ENCODE data around the gene DPYSL3.

Gene DPYSL3

GRCh38 chr5:147403651-147404640, 105.9 kb downstream of the DPYSL3 start:
- Histone ChIP-seq H3K27me3 (ENCODE audit: insufficient read depth, low read length, poor library complexity) (no peaks in the 10 kb centered on the region), H4K8ac (ENCODE audit: low read depth, low read length) (no peak overlapping the region), H3K9ac (ENCODE audit: low read length) (no peak overlapping the region), H3K79me1 (ENCODE audit: low read length) (no peaks in the 10 kb centered on the region), H3K4me2 (ENCODE audit: low read length) (no peak overlapping the region), H2BK5ac (ENCODE audit: low read length) (no peak overlapping the region), H2AK5ac (ENCODE audit: low read length) (no peak overlapping the region), H3K18ac (ENCODE audit: low read length) (no peak overlapping the region), H3K4me3 (ENCODE audit: low read length) (no peak overlapping the region), H2BK120ac (ENCODE audit: low read depth, low read length) (no peak overlapping the region), H2BK15ac (replicated peaks; ENCODE audit: low read depth) (no peak overlapping the region), H3K36me3 (ENCODE audit: control insufficient read depth, insufficient read depth, low read length) (no peaks in the 10 kb centered on the region), H3K56ac (ENCODE audit: low read length) (no peak overlapping the region), H3K27ac (ENCODE audit: low read depth, low read length) (no peak overlapping the region), H3K79me2 (ENCODE audit: control insufficient read depth, insufficient read depth, low read length) (no peaks in the 10 kb centered on the region), H3K4me1 (ENCODE audit: control insufficient read depth, low read depth, low read length) (peaks cover 6% of the 10 kb centered on the region), H4K5ac (ENCODE audit: low read length) (no peak overlapping the region), H3K4ac (ENCODE audit: low read depth, low read length) (no peak overlapping the region), H3K23ac (ENCODE audit: low read length) (no peak overlapping the region)
- no peak for DNase-seq
- no CpG with 5 or more reads among the region's 15 CpGs for WGBS (ENCODE audit: extremely low coverage, insufficient coverage, low lambda C conversion rate)

DNA sequence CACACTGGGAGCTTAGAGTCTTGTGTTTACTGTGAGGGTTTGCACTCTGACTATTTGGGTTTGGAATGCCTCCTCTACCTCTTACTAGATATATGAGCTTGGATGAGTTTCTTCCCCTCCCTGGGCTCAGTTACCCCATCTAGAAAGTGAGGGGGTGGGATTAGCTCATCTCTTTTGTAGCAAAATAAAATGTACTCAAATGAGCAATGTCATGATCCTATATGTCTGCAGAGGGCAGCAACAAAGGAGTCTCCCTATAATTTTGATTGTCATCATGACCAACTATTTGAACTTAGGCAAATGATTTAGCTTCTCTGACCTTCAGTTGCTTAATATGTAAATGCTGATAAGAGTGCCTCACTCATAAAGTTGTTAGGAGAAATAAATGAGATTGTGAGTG, 109.0 kb downstream of the DPYSL3 start:
- no peak for DNase-seq
- Histone ChIP-seq H3K4me3 (ENCODE audit: low read length) (no peak overlapping the region), H2BK5ac (ENCODE audit: low read length) (no peak overlapping the region), H3K4ac (ENCODE audit: low read depth, low read length) (no peak overlapping the region), H3K36me3 (ENCODE audit: control insufficient read depth, insufficient read depth, low read length) (peaks cover 7% of the 10 kb centered on the region), H3K79me1 (ENCODE audit: low read length) (no peaks in the 10 kb centered on the region), H3K18ac (ENCODE audit: low read length) (no peak overlapping the region), H3K4me1 (ENCODE audit: control insufficient read depth, low read depth, low read length) (no peaks in the 10 kb centered on the region), H4K5ac (ENCODE audit: low read length) (no peak overlapping the region), H2AK5ac (ENCODE audit: low read length) (no peak overlapping the region), H3K27ac (ENCODE audit: low read depth, low read length) (no peak overlapping the region), H3K9ac (ENCODE audit: low read length) (no peak overlapping the region), H2BK15ac (replicated peaks; ENCODE audit: low read depth) (no peak overlapping the region), H3K56ac (ENCODE audit: low read length) (no peak overlapping the region), H2BK120ac (ENCODE audit: low read depth, low read length) (no peak overlapping the region), H3K23ac (ENCODE audit: low read length) (no peak overlapping the region), H3K4me2 (ENCODE audit: low read length) (no peak overlapping the region), H4K8ac (ENCODE audit: low read depth, low read length) (no peak overlapping the region), H3K27me3 (ENCODE audit: insufficient read depth, low read length, poor library complexity) (no peaks in the 10 kb centered on the region), H3K79me2 (ENCODE audit: control insufficient read depth, insufficient read depth, low read length) (no peaks in the 10 kb centered on the region)

DNA sequence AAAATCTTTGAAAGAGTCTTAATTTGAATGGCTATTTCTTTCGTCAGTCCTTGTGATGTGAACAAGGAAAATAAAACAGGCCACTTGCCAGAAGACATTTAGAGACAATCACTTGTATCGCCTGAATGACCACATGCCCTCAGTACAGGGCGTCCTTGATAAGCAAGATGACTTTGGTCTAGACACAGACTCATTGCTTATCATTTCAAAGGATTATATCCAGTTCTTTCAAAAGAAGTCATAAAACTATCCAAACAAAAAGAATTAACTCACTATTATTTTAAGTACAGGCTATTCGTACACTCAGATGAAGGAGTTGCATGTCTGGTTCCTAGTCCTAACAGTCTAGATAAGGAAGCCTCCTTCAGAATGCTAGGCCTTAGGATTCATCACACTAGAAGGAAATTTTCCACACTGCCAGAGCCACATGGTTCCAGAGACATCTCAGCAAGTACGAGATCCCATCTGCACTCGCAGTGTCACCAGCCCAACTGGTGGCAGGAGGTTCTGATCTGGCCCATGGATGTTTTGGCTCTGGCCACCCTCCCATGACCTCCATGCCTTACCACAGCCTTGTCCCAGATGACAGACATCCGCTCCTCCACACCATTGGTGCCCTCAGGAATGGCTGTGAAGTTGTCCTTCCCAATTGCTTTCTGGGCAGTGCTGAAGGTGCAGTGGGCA, 109.6 kb downstream of the DPYSL3 start:
- no CpG with 5 or more reads among the region's 7 CpGs for WGBS (ENCODE audit: extremely low coverage, insufficient coverage, low lambda C conversion rate)
- Histone ChIP-seq H2BK15ac (replicated peaks; ENCODE audit: low read depth) (no peak overlapping the region), H3K36me3 (ENCODE audit: control insufficient read depth, insufficient read depth, low read length) (peaks cover 7% of the 10 kb centered on the region), H3K27ac (ENCODE audit: low read depth, low read length) (no peak overlapping the region), H3K27me3 (ENCODE audit: insufficient read depth, low read length, poor library complexity) (no peaks in the 10 kb centered on the region), H3K4me2 (ENCODE audit: low read length) (no peak overlapping the region), H4K5ac (ENCODE audit: low read length) (no peak overlapping the region), H4K8ac (ENCODE audit: low read depth, low read length) (no peak overlapping the region), H3K23ac (ENCODE audit: low read length) (no peak overlapping the region), H3K9ac (ENCODE audit: low read length) (no peak overlapping the region), H3K79me1 (ENCODE audit: low read length) (no peaks in the 10 kb centered on the region), H2BK120ac (ENCODE audit: low read depth, low read length) (no peak overlapping the region), H2AK5ac (ENCODE audit: low read length) (no peak overlapping the region), H3K4me1 (ENCODE audit: control insufficient read depth, low read depth, low read length) (peaks cover 2% of the 10 kb centered on the region), H2BK5ac (ENCODE audit: low read length) (no peak overlapping the region), H3K18ac (ENCODE audit: low read length) (no peak overlapping the region), H3K79me2 (ENCODE audit: control insufficient read depth, insufficient read depth, low read length) (no peaks in the 10 kb centered on the region), H3K4me3 (ENCODE audit: low read length) (no peak overlapping the region), H3K4ac (ENCODE audit: low read depth, low read length) (no peak overlapping the region), H3K56ac (ENCODE audit: low read length) (no peak overlapping the region)
- no peak for DNase-seq

- Histone ChIP-seq H3K79me2 (ENCODE audit: control insufficient read depth, insufficient read depth, low read length) (no peaks in the 10 kb centered on the region), H3K4me2 (ENCODE audit: low read length) (no peak overlapping the region), H3K36me3 (ENCODE audit: control insufficient read depth, insufficient read depth, low read length) (peaks cover 7% of the 10 kb centered on the region), H3K4ac (ENCODE audit: low read depth, low read length) (no peak overlapping the region), H2BK15ac (replicated peaks; ENCODE audit: low read depth) (no peak overlapping the region), H3K4me1 (ENCODE audit: control insufficient read depth, low read depth, low read length) (peaks cover 4% of the 10 kb centered on the region), H3K18ac (ENCODE audit: low read length) (no peak overlapping the region), H3K56ac (ENCODE audit: low read length) (no peak overlapping the region), H3K27ac (ENCODE audit: low read depth, low read length) (no peak overlapping the region), H3K9ac (ENCODE audit: low read length) (no peak overlapping the region), H2AK5ac (ENCODE audit: low read length) (no peak overlapping the region), H2BK5ac (ENCODE audit: low read length) (no peak overlapping the region), H4K5ac (ENCODE audit: low read length) (no peak overlapping the region), H3K27me3 (ENCODE audit: insufficient read depth, low read length, poor library complexity) (no peaks in the 10 kb centered on the region), H2BK120ac (ENCODE audit: low read depth, low read length) (no peak overlapping the region), H3K4me3 (ENCODE audit: low read length) (no peak overlapping the region), H3K79me1 (ENCODE audit: low read length) (no peaks in the 10 kb centered on the region), H4K8ac (ENCODE audit: low read depth, low read length) (no peak overlapping the region), H3K23ac (ENCODE audit: low read length) (no peak overlapping the region)
- WGBS (ENCODE audit: extremely low coverage, insufficient coverage, low lambda C conversion rate): no CpG with 5 or more reads among the region's 9 CpGs
- no peak for DNase-seq
Observed at GRCh38 chr5:147398860-147399259, 111.0 kb downstream of the DPYSL3 start.

DNA sequence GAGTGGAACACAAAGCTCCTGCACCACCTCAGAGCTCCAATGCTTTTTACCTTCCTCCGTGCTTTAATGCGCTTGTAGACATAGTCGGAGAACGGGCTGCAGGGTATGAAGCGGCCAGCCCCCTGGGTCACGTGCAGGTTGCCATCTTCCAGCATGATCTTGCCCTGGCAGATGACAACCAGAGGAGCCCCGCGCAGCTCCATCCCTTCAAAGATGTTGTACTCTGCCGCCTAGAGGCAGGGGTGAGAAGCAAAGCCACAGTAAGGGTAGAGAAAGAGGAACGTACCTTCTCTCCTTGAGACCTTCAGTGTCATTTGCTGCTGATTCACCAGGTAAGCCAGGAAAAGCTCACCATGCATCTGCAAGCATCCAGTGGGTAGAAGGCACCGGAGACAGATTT, 112.3 kb downstream of the DPYSL3 start:
- Histone ChIP-seq H3K4ac (ENCODE audit: low read depth, low read length) (no peak overlapping the region), H3K23ac (ENCODE audit: low read length) (no peak overlapping the region), H2BK120ac (ENCODE audit: low read depth, low read length) (no peak overlapping the region), H2BK15ac (replicated peaks; ENCODE audit: low read depth) (no peak overlapping the region), H3K4me2 (ENCODE audit: low read length) (no peak overlapping the region), H4K8ac (ENCODE audit: low read depth, low read length) (no peak overlapping the region), H3K4me3 (ENCODE audit: low read length) (no peak overlapping the region), H3K9ac (ENCODE audit: low read length) (no peak overlapping the region), H3K27me3 (ENCODE audit: insufficient read depth, low read length, poor library complexity) (no peaks in the 10 kb centered on the region), H4K5ac (ENCODE audit: low read length) (no peak overlapping the region), H3K27ac (ENCODE audit: low read depth, low read length) (no peak overlapping the region), H2AK5ac (ENCODE audit: low read length) (no peak overlapping the region), H2BK5ac (ENCODE audit: low read length) (no peak overlapping the region), H3K79me1 (ENCODE audit: low read length) (no peaks in the 10 kb centered on the region), H3K79me2 (ENCODE audit: control insufficient read depth, insufficient read depth, low read length) (no peaks in the 10 kb centered on the region), H3K4me1 (ENCODE audit: control insufficient read depth, low read depth, low read length) (peaks cover 9% of the 10 kb centered on the region), H3K18ac (ENCODE audit: low read length) (no peak overlapping the region), H3K36me3 (ENCODE audit: control insufficient read depth, insufficient read depth, low read length) (peaks cover 7% of the 10 kb centered on the region), H3K56ac (ENCODE audit: low read length) (no peak overlapping the region)
- peak; percentile 74 for DNase-seq
- WGBS (ENCODE audit: extremely low coverage, insufficient coverage, low lambda C conversion rate): no CpG with 5 or more reads among the region's 11 CpGs

Measured in mesendoderm (in vitro differentiated cells).